Loucy (cell line): ENCODE results near the gene LEKR1.

Source experiments
- EZH2phosphoT487 ChIP-seq: fragments of 200-600 bp; IDR thresholded peaks from 2 replicates; pipeline ENCODE4 v1.6.1; 2018; ENCODE audit warnings: antibody characterized with exemption, mild to moderate bottlenecking, moderate library complexity, borderline replicate concordance
- TF ChIP-seq, protein P1 (sequence below): fragments of 200-600 bp; sonication (generic); conservative IDR thresholded peaks from 2 replicates; pipeline ENCODE4 v1.5.1; 2014; ENCODE audit warnings: mild to moderate bottlenecking, antibody characterized with exemption, low read length

DNA sequence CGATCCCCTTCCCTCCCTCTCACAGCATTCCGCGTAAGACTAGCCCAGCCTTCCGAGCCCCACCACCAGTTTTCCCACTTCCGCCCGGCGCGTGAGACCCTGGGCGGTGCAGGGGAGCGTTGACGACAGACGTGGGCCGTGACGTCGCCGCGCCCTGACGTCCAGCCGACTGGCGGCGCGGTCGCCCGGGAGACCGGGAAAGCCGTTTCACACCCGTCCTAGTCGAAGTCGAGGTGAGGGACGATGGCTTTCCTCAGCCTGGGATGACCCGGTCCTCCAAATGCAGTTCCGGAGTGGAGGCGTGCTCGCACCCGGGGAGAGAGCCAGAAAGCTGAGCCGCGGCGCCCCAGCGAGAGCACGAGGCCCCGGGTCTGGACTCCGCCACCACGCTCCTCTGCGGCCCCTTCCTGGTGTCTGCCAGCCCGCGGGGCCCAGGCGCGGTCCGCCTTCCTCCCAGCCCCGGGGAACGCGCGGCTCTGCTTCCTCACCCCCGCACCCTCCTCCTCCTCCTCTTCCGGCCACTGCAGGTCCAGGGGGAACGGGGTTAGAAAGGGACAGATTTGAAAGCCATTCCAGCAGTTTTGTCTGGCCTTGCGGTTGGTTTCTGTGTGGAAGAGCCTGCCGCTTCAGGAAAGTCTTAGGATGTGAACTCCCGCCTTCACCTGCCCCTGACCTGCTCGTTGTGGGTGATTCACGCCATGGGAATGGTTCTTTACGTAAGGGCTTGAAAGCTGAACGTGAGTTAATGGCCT, at the start of gene LEKR1:
- TF ChIP-seq, protein P1, sequence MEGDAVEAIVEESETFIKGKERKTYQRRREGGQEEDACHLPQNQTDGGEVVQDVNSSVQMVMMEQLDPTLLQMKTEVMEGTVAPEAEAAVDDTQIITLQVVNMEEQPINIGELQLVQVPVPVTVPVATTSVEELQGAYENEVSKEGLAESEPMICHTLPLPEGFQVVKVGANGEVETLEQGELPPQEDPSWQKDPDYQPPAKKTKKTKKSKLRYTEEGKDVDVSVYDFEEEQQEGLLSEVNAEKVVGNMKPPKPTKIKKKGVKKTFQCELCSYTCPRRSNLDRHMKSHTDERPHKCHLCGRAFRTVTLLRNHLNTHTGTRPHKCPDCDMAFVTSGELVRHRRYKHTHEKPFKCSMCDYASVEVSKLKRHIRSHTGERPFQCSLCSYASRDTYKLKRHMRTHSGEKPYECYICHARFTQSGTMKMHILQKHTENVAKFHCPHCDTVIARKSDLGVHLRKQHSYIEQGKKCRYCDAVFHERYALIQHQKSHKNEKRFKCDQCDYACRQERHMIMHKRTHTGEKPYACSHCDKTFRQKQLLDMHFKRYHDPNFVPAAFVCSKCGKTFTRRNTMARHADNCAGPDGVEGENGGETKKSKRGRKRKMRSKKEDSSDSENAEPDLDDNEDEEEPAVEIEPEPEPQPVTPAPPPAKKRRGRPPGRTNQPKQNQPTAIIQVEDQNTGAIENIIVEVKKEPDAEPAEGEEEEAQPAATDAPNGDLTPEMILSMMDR = no peak
- TF ChIP-seq EZH2phosphoT487 = no peak
